Brain microvascular endothelial cell (primary cell): ENCODE measurements around the gene GRIK1.

Source experiments
- DNase-seq: peaks from one replicate; pipeline ENCODE4 v3.0.0-alpha.2; 2020
- H3K27ac ChIP-seq: fragments of 250-450 bp; sonication (Bioruptor Pico); 2 replicates; pipeline ENCODE4 v1.5.1; 2020; ENCODE audit warnings: mild to moderate bottlenecking, moderate library complexity
- H3K27me3 ChIP-seq: fragments of 250-450 bp; sonication (Bioruptor Pico); replicated peaks from 2 replicates; pipeline ENCODE4 v1.5.1; 2020; ENCODE audit warnings: mild to moderate bottlenecking
- H3K36me3 ChIP-seq: fragments of 250-450 bp; sonication (Bioruptor Pico); replicated peaks from 2 replicates; pipeline ENCODE4 v1.5.1; 2020; ENCODE audit warnings: mild to moderate bottlenecking
- H3K4me3 ChIP-seq: 2 replicates; pipeline ENCODE4 v1.5.1; 2011; ENCODE audit warnings: low read depth, mild to moderate bottlenecking, control low read depth, low read length, moderate library complexity
- CTCF ChIP-seq: IDR thresholded peaks from 2 replicates; pipeline ENCODE4 v1.5.1; 2011; ENCODE audit warnings: low read depth, mild to moderate bottlenecking, moderate library complexity, low read length, control low read depth, inconsistent platforms; ENCODE audit errors: missing control alignments
- in situ Hi-C: cut with HindIII; loops from 2 replicates; pipeline ENCODE4 v1.10.0; 2017; ENCODE audit warnings: low sequenced_read_pairs, low pct_ligation_motif_present

The GRIK1 gene

GRCh38 chr21:29827647-29828046, 112.1 kb downstream of the GRIK1 start:
- no peak for TF ChIP-seq CTCF
- in situ Hi-C loops = no loop called here
- Histone ChIP-seq H3K27me3 (no peaks in the 10 kb centered on the region), H3K36me3 (no peaks in the 10 kb centered on the region), H3K27ac (no peak overlapping the region), H3K4me3 (no peak overlapping the region)
- no peak for DNase-seq

- in situ Hi-C loops = no loop called here
- no peak overlapping the region for H3K27ac ChIP-seq
- no peaks in the 10 kb centered on the region for H3K36me3 ChIP-seq
- DNase-seq = peak; percentile 17
- no peak overlapping the region for H3K4me3 ChIP-seq
- no peak for TF ChIP-seq CTCF
- H3K27me3 ChIP-seq = no peaks in the 10 kb centered on the region
Measured at GRCh38 chr21:29827236-29827635, 112.6 kb downstream of the GRIK1 start.

GRCh38 chr21:29826386-29826785, 113.4 kb downstream of the GRIK1 start:
- H3K27ac ChIP-seq = no peak overlapping the region
- DNase-seq = no peak
- H3K36me3 ChIP-seq = no peaks in the 10 kb centered on the region
- H3K27me3 ChIP-seq = no peaks in the 10 kb centered on the region
- in situ Hi-C loops = no loop called here
- H3K4me3 ChIP-seq = no peak overlapping the region
- TF ChIP-seq CTCF = no peak

- no peak overlapping the region for H3K4me3 ChIP-seq
- in situ Hi-C loops = no loop called here
- no peaks in the 10 kb centered on the region for H3K27me3 ChIP-seq
- no peaks in the 10 kb centered on the region for H3K36me3 ChIP-seq
- no peak overlapping the region for H3K27ac ChIP-seq
- TF ChIP-seq CTCF = no peak
- DNase-seq = no peak
Measured at GRCh38 chr21:29825936-29826335, 113.9 kb downstream of the GRIK1 start.

- no peaks in the 10 kb centered on the region for H3K36me3 ChIP-seq
- in situ Hi-C loops = no loop called here
- no peak for DNase-seq
- no peak overlapping the region for H3K4me3 ChIP-seq
- H3K27me3 ChIP-seq = no peaks in the 10 kb centered on the region
- TF ChIP-seq CTCF = no peak
- no peak overlapping the region for H3K27ac ChIP-seq
Measured at GRCh38 chr21:29825345-29825744, 114.5 kb downstream of the GRIK1 start.

- no peak for TF ChIP-seq CTCF
- Histone ChIP-seq H3K4me3 (no peak overlapping the region), H3K27me3 (no peaks in the 10 kb centered on the region), H3K36me3 (no peaks in the 10 kb centered on the region), H3K27ac (no peak overlapping the region)
- in situ Hi-C loops = no loop called here
- no peak for DNase-seq
Measured at GRCh38 chr21:29822064-29822463, 117.7 kb downstream of the GRIK1 start.
